DMS 273 (cell line): ENCODE data around the gene TMEM106C.

Experiments used
- DNase-seq: peaks from one replicate; lab custom pipeline; 2025; ENCODE audit not compliant: unreplicated experiment; lab: John Stamatoyannopoulos, UW

Gene TMEM106C

GRCh38 chr12:48013287-48013686, 49.9 kb downstream of the TMEM106C start:
- no peak for DNase-seq

GRCh38 chr12:48015129-48015528, 51.7 kb downstream of the TMEM106C start:
- no peak for DNase-seq

- no peak for DNase-seq
These were observed 52.6 kb downstream of the TMEM106C start for GRCh38 chr12:48015954-48016353.

GRCh38 chr12:48016373-48017020, 53.1 kb downstream of the TMEM106C start:
- DNase-seq, result no peak

- no peak for DNase-seq
These were observed 54.1 kb downstream of the TMEM106C start for GRCh38 chr12:48017496-48017895.

- DNase-seq, result no peak
These were observed 54.7 kb downstream of the TMEM106C start for GRCh38 chr12:48017921-48018617.
